MM.1S (cell line): ENCODE data around the gene CNTD1.

ENCODE experiments used
- EZH2 ChIP-seq: fragments of 300-600 bp; sonication (generic); optimal IDR thresholded peaks from 2 replicates; pipeline ENCODE3; 2017; ENCODE audit warnings: low read depth, mild to moderate bottlenecking, antibody characterized with exemption, low read length, mixed read lengths
- EZH2phosphoT487 ChIP-seq: fragments of 300-600 bp; sonication (generic); IDR thresholded peaks from 2 replicates; pipeline ENCODE4 v1.6.1; 2018; ENCODE audit warnings: antibody characterized with exemption, low read length
- TF ChIP-seq, protein P1 (sequence below): fragments of 300-600 bp; sonication (generic); IDR thresholded peaks from 2 replicates; pipeline ENCODE4 v1.5.1; 2016; ENCODE audit warnings: antibody characterized with exemption, low read length, mixed read lengths

DNA sequence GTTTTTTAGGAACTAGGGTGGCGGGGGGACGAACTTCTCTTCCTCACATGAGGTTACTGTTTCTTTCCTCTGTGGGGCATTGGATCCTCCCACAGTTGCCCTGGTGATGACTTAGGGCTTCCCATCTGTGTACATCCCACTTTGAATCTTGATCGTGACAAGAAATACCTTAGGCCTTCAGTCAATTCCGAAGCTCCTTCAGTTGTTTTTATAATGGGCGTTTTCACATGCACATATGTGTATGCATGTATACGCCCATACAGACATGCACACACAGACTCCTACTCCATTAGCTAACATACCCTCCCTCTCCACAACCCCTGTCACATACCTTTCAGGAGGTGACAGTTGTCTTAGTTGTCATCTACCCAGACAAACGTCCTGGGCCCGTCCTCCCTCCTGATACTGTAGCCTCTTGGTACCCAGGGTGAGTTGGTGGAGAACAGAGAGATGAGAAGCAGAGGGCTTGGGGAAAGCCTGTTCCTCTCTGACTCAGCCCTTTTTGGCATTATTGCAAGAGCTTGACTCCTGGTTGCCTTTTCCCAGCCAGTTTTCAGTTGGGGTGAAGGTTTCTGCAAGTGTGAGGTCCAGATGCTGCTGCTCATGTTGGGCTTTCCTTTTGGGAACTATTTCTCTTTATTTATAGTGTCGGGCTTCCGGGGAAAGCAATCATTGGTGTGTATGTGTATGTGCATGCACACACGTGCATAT, 43.5 kb downstream of the CNTD1 start:
- TF ChIP-seq, protein P1, sequence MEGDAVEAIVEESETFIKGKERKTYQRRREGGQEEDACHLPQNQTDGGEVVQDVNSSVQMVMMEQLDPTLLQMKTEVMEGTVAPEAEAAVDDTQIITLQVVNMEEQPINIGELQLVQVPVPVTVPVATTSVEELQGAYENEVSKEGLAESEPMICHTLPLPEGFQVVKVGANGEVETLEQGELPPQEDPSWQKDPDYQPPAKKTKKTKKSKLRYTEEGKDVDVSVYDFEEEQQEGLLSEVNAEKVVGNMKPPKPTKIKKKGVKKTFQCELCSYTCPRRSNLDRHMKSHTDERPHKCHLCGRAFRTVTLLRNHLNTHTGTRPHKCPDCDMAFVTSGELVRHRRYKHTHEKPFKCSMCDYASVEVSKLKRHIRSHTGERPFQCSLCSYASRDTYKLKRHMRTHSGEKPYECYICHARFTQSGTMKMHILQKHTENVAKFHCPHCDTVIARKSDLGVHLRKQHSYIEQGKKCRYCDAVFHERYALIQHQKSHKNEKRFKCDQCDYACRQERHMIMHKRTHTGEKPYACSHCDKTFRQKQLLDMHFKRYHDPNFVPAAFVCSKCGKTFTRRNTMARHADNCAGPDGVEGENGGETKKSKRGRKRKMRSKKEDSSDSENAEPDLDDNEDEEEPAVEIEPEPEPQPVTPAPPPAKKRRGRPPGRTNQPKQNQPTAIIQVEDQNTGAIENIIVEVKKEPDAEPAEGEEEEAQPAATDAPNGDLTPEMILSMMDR: no peak
- TF ChIP-seq EZH2 (no peak), EZH2phosphoT487 (no peak)
